ENCODE data around the gene HINFP. TPM values are rescaled to one million over a fixed set of nuclear protein-coding genes. Genes with fewer than 3 reads are reported as not detected.

The HINFP gene
- total and polyA plus RNA-seq, 9 of the 15 experiments (the other 6 are each of a cell fraction or from before 2014, with no cell fraction given), result 13.8 to 34.1 (median 22.5) TPM

DNA sequence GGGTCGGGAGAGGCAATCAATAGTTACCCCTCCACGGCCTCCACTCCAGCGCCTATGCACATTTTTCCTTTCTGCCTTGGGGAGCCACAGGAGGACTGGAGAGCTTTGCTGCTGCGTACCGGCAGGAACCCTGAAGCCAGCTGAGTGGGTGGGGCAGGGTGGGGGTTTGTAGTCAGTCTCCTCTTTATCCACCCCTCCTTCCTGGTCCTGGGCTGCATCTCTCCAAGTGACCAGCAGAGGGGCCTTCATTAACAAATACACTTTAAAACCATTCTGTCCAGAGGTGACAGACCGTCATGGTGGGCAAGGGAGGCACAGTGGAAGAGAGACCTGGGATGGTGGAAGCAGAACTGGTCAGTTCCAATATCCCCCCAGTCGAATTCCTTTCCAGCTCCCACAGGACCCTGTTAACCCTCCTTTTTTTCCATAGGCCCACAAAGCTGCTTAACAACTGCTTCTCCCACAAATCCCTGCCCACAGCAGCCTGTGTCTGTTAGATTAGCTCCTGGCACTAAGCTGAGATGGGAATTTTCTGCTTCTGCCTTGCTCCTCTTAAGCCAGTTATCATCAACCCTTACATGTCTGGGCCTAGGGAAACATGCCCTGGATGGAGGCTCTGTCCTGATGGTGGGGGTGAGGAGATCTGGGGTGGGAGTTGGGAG lies 23.6 kb downstream of the HINFP start (continued):
- TF ChIP-seq TAF1 (IDR thresholded peaks at IDR 0.05; ENCODE audit: control insufficient read depth, extremely low read depth, insufficient read depth, low read length, severe bottlenecking), result no peak
- no peak for TF ChIP-seq GATA2 (CRISPR knock-in tag; IDR thresholded peaks at IDR 0.05)
- no peak for TF ChIP-seq HNRNPUL1 (IDR thresholded peaks at IDR 0.05; ENCODE audit: low read length)
- TF ChIP-seq SMARCA4 (IDR thresholded peaks at IDR 0.05), result no peak
- no peak for TF ChIP-seq PTBP1 (IDR thresholded peaks at IDR 0.05; ENCODE audit: low read depth, low read length)
- TF ChIP-seq, protein P1, sequence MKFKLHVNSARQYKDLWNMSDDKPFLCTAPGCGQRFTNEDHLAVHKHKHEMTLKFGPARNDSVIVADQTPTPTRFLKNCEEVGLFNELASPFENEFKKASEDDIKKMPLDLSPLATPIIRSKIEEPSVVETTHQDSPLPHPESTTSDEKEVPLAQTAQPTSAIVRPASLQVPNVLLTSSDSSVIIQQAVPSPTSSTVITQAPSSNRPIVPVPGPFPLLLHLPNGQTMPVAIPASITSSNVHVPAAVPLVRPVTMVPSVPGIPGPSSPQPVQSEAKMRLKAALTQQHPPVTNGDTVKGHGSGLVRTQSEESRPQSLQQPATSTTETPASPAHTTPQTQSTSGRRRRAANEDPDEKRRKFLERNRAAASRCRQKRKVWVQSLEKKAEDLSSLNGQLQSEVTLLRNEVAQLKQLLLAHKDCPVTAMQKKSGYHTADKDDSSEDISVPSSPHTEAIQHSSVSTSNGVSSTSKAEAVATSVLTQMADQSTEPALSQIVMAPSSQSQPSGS (CRISPR knock-in tag; IDR thresholded peaks at IDR 0.05), result no peak
- TF ChIP-seq JUND (IDR thresholded peaks at IDR 0.05; ENCODE audit: borderline replicate concordance, low read depth, low read length), result peak; percentile 45; the same call in 1 of the 2 replicates
- no peak for TF ChIP-seq JUND (tag; IDR thresholded peaks at IDR 0.05; ENCODE audit: borderline replicate concordance, low read depth, low read length)
- no peak for TF ChIP-seq TARDBP (IDR thresholded peaks at IDR 0.05)
- TF ChIP-seq BRCA1 (IDR thresholded peaks at IDR 0.05), result no peak
- TF ChIP-seq BRCA1 (CRISPR knock-in tag; IDR thresholded peaks at IDR 0.05), result no peak
- no peak for TF ChIP-seq MYBL2 (IDR thresholded peaks at IDR 0.05; ENCODE audit: low read depth)
- no peak for TF ChIP-seq MYBL2 (CRISPR knock-in tag; IDR thresholded peaks at IDR 0.05; ENCODE audit: borderline replicate concordance)
- no peak for TF ChIP-seq BCL6 (CRISPR knock-in tag; IDR thresholded peaks at IDR 0.05)
- no peak for TF ChIP-seq ZNF165 (CRISPR knock-in tag; IDR thresholded peaks at IDR 0.05; ENCODE audit: borderline replicate concordance)
- TF ChIP-seq HNRNPLL (IDR thresholded peaks at IDR 0.05; ENCODE audit: low read depth, low read length, poor library complexity, severe bottlenecking), result no peak
- TF ChIP-seq, protein P2, sequence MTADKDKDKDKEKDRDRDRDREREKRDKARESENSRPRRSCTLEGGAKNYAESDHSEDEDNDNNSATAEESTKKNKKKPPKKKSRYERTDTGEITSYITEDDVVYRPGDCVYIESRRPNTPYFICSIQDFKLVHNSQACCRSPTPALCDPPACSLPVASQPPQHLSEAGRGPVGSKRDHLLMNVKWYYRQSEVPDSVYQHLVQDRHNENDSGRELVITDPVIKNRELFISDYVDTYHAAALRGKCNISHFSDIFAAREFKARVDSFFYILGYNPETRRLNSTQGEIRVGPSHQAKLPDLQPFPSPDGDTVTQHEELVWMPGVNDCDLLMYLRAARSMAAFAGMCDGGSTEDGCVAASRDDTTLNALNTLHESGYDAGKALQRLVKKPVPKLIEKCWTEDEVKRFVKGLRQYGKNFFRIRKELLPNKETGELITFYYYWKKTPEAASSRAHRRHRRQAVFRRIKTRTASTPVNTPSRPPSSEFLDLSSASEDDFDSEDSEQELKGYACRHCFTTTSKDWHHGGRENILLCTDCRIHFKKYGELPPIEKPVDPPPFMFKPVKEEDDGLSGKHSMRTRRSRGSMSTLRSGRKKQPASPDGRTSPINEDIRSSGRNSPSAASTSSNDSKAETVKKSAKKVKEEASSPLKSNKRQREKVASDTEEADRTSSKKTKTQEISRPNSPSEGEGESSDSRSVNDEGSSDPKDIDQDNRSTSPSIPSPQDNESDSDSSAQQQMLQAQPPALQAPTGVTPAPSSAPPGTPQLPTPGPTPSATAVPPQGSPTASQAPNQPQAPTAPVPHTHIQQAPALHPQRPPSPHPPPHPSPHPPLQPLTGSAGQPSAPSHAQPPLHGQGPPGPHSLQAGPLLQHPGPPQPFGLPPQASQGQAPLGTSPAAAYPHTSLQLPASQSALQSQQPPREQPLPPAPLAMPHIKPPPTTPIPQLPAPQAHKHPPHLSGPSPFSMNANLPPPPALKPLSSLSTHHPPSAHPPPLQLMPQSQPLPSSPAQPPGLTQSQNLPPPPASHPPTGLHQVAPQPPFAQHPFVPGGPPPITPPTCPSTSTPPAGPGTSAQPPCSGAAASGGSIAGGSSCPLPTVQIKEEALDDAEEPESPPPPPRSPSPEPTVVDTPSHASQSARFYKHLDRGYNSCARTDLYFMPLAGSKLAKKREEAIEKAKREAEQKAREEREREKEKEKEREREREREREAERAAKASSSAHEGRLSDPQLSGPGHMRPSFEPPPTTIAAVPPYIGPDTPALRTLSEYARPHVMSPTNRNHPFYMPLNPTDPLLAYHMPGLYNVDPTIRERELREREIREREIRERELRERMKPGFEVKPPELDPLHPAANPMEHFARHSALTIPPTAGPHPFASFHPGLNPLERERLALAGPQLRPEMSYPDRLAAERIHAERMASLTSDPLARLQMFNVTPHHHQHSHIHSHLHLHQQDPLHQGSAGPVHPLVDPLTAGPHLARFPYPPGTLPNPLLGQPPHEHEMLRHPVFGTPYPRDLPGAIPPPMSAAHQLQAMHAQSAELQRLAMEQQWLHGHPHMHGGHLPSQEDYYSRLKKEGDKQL (CRISPR knock-in tag; IDR thresholded peaks at IDR 0.05; ENCODE audit: borderline replicate concordance), result no peak
- TF ChIP-seq PYGO2 (tag; IDR thresholded peaks at IDR 0.05), result no peak
- TF ChIP-seq MYNN (IDR thresholded peaks at IDR 0.05), result no peak
- no peak for TF ChIP-seq MYNN (CRISPR knock-in tag; IDR thresholded peaks at IDR 0.05)
- TF ChIP-seq, protein P3, sequence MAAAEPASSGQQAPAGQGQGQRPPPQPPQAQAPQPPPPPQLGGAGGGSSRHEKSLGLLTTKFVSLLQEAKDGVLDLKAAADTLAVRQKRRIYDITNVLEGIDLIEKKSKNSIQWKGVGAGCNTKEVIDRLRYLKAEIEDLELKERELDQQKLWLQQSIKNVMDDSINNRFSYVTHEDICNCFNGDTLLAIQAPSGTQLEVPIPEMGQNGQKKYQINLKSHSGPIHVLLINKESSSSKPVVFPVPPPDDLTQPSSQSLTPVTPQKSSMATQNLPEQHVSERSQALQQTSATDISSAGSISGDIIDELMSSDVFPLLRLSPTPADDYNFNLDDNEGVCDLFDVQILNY (CRISPR knock-in tag; IDR thresholded peaks at IDR 0.05), result no peak
- TF ChIP-seq RBM17 (IDR thresholded peaks at IDR 0.05; ENCODE audit: borderline replicate concordance, low read depth, low read length), result no peak
- no peak for TF ChIP-seq ZNF780A (CRISPR knock-in tag; IDR thresholded peaks at IDR 0.05)
